ENCODE measurements around the gene CYP19A1. TPM values are rescaled to one million over a fixed set of nuclear protein-coding genes. Genes with fewer than 3 reads are reported as not detected.

Gene CYP19A1
- total and polyA plus RNA-seq, 7 donors = 0.10 to 0.71 (median 0.41) TPM; not detected in 4

- DNase-seq = no peak
- H3K9me3 ChIP-seq = no peaks in the 10 kb centered on the region
- H3K4me1 ChIP-seq = no peaks in the 10 kb centered on the region
- intact Hi-C loops (cut with DNase I) = no loop called here
- H3K27ac ChIP-seq = no peak overlapping the region
- WGBS, 2 donors = 17 to 23% methylated on average over 4 of the region's 4 CpGs
- H3K36me3 ChIP-seq = no peaks in the 10 kb centered on the region
- peaks cover 0 to 10% (median 0%) of the 10 kb centered on the region in 3 donors for H3K27me3 ChIP-seq
- TF ChIP-seq EP300 (IDR thresholded peaks at IDR 0.05) (no peak), CTCF (IDR thresholded peaks at IDR 0.05) (no peak), POLR2A (IDR thresholded peaks at IDR 0.05) (no peak), POLR2AphosphoS5 (IDR thresholded peaks at IDR 0.05) (no peak)
- H3K4me3 ChIP-seq = no peak overlapping the region
Observed at GRCh38 chr15:51240066-51240465, 98.3 kb downstream of the CYP19A1 start.

GRCh38 chr15:51237816-51238215, 100.6 kb downstream of the CYP19A1 start:
- Histone ChIP-seq H3K4me3 (no peak overlapping the region), H3K9me3 (no peaks in the 10 kb centered on the region), H3K27ac (no peak overlapping the region), H3K4me1 (no peaks in the 10 kb centered on the region), H3K36me3 (no peaks in the 10 kb centered on the region), H3K27me3 (peaks cover 0 to 10% (median 0%) of the 10 kb centered on the region in 3 donors)
- no peak for DNase-seq
- WGBS, 2 donors = 65 to 71% methylated on average over 3 of the region's 3 CpGs
- TF ChIP-seq EP300 (IDR thresholded peaks at IDR 0.05) (no peak), POLR2A (IDR thresholded peaks at IDR 0.05) (no peak), CTCF (IDR thresholded peaks at IDR 0.05) (no peak), POLR2AphosphoS5 (IDR thresholded peaks at IDR 0.05) (no peak)
- intact Hi-C loops (cut with DNase I) = loop anchor here (10.0 kb wide), 1 partner anchor 63 kb away; no protein-coding TSS in a partner anchor

- TF ChIP-seq POLR2A (IDR thresholded peaks at IDR 0.05) (no peak), POLR2AphosphoS5 (IDR thresholded peaks at IDR 0.05) (no peak), EP300 (IDR thresholded peaks at IDR 0.05) (no peak), CTCF (IDR thresholded peaks at IDR 0.05) (no peak)
- Histone ChIP-seq H3K27me3 (peaks cover 0 to 6% (median 0%) of the 10 kb centered on the region in 3 donors), H3K36me3 (no peaks in the 10 kb centered on the region), H3K9me3 (no peaks in the 10 kb centered on the region), H3K4me1 (no peaks in the 10 kb centered on the region), H3K4me3 (no peak overlapping the region), H3K27ac (no peak overlapping the region)
- WGBS, 2 donors = 59 to 78% methylated on average over 14 of the region's 14 CpGs
- DNase-seq = no peak
- intact Hi-C loops (cut with DNase I) = loop anchor here (10.0 kb wide), 1 partner anchor 60 kb away; no protein-coding TSS in a partner anchor
Observed at GRCh38 chr15:51234176-51234927, 104.0 kb downstream of the CYP19A1 start.

GRCh38 chr15:51232581-51232980, 105.8 kb downstream of the CYP19A1 start:
- DNase-seq = no peak
- 92 to 93% methylated on average over 3 of the region's 3 CpGs for WGBS, 2 donors
- peaks cover 0 to under 1% (median 0%) of the 10 kb centered on the region in 3 donors for H3K27me3 ChIP-seq
- no peak overlapping the region for H3K27ac ChIP-seq
- intact Hi-C loops (cut with DNase I) = loop anchor here (10.0 kb wide), 1 partner anchor 58 kb away; no protein-coding TSS in a partner anchor
- peaks cover 0 to 6% (median 0%) of the 10 kb centered on the region in 4 donors for H3K4me1 ChIP-seq
- H3K4me3 ChIP-seq = no peak overlapping the region
- H3K9me3 ChIP-seq = no peaks in the 10 kb centered on the region
- H3K36me3 ChIP-seq = no peaks in the 10 kb centered on the region
- TF ChIP-seq POLR2A (IDR thresholded peaks at IDR 0.05) (no peak), CTCF (IDR thresholded peaks at IDR 0.05) (no peak), POLR2AphosphoS5 (IDR thresholded peaks at IDR 0.05) (no peak), EP300 (IDR thresholded peaks at IDR 0.05) (no peak)

Data from sigmoid colon (tissue), 7 donors.